Measurements from ENCODE around the gene USP7. TPM values are rescaled to one million over a fixed set of nuclear protein-coding genes. Genes with fewer than 3 reads are reported as not detected.
"Not testable (repeated sequence)": the region's sequence is repeated elsewhere in the genome, so short reads cannot be mapped to it uniquely, and the experiment has no call there.

The USP7 gene
- total RNA-seq, 1 donor from 2014 or later: 96.9 TPM

DNA sequence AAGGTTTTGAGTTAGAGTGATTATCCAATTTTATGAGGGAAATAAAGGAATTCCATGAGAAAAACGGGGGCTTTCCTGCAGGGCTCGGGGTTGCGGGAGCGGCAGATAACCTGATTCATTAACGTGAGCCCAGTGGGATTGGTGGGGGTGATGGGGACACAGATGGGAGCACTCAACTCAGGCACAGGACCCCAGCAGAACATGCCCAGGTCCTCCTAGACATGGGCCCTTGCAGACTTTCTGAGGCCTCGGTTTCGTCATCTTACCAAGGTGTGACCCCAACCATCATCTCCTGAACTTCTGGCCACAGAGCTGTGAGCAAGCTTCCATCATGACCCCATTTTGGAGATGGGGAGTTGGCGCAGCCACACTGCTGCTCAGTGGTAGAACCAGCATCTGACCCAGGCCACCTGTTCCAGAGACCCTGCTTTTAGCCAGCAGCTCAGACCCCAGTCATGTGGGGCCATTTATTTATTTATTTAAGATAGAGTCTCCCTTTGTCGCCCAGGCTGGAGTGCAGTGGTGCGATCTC lies 117.2 kb downstream of the USP7 start:
- no peak overlapping the region for H3K27ac ChIP-seq (ENCODE audit: low read depth, low read length)
- no peak for FAIRE-seq
- H3K9me3 Mint-ChIP-seq (ENCODE audit: unreplicated experiment): no peaks in the 10 kb centered on the region

DNA sequence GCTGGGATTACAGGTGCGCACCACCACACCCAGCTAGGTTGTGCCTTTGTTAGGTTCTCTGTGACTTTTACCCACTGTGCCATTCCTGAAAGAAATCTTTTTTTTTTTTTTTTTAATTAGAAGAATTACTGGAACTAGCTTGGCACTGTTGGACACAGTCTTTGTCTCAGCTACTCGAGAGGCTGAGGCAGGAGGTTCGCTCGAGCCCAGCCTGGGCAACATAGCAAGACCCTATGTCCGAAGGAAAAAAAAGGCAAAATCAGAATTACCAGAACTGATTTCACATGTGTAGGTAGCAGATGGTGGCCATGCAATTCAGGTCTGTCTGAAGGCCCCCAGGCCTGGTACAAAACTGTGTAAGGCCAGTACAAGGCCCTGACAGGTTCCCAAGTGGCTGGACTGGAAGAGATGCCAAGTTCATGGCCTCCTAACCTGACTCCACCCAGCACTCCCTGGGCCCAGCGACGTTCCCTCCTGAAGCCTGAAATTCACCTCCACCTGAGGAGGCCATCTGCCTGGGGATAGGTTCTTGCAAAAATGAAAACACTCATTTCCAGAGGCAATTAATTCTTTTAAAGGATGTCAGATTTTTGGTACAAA lies 117.9 kb downstream of the USP7 start:
- Histone ChIP-seq H3K27me3 (ENCODE audit: insufficient read depth, low read length) (no peaks in the 10 kb centered on the region), H3K4me1 (ENCODE audit: insufficient read depth, low read length) (peaks cover 28% of the 10 kb centered on the region), H3K9me3 (ENCODE audit: insufficient read depth, low read depth, low read length) (no peaks in the 10 kb centered on the region), H3K36me3 (ENCODE audit: insufficient read depth, low read length) (peaks cover 9% of the 10 kb centered on the region), H3K4me2 (ENCODE audit: low read length) (no peak overlapping the region), H3K27ac (ENCODE audit: low read depth, low read length) (no peak overlapping the region), H4K20me1 (ENCODE audit: insufficient read depth, low read length) (peaks cover 70% of the 10 kb centered on the region), H3K9ac (ENCODE audit: low read length) (no peak overlapping the region), H3K79me2 (ENCODE audit: insufficient read depth, low read length) (peaks cover 38% of the 10 kb centered on the region), H2AFZ (ENCODE audit: low read depth, low read length) (no peak overlapping the region), H3K4me3 (ENCODE audit: insufficient read depth, low read depth, low read length) (no peak overlapping the region)
- Mint-ChIP-seq H3K36me3 (ENCODE audit: low read depth, unreplicated experiment) (peaks cover 18% of the 10 kb centered on the region), H3K27ac (ENCODE audit: unreplicated experiment) (no peak overlapping the region), H3K4me1 (ENCODE audit: low read depth, unreplicated experiment) (peaks cover 21% of the 10 kb centered on the region), H3K4me3 (ENCODE audit: unreplicated experiment) (no peak overlapping the region), H3K27me3 (ENCODE audit: low read depth, unreplicated experiment) (no peaks in the 10 kb centered on the region), H3K9me3 (ENCODE audit: unreplicated experiment) (no peaks in the 10 kb centered on the region)
- no peak for FAIRE-seq
- TF ChIP-seq EZH2 (IDR thresholded peaks at IDR 0.05; ENCODE audit: insufficient read depth, low read length): no peak
- TF ChIP-seq, protein P1, sequence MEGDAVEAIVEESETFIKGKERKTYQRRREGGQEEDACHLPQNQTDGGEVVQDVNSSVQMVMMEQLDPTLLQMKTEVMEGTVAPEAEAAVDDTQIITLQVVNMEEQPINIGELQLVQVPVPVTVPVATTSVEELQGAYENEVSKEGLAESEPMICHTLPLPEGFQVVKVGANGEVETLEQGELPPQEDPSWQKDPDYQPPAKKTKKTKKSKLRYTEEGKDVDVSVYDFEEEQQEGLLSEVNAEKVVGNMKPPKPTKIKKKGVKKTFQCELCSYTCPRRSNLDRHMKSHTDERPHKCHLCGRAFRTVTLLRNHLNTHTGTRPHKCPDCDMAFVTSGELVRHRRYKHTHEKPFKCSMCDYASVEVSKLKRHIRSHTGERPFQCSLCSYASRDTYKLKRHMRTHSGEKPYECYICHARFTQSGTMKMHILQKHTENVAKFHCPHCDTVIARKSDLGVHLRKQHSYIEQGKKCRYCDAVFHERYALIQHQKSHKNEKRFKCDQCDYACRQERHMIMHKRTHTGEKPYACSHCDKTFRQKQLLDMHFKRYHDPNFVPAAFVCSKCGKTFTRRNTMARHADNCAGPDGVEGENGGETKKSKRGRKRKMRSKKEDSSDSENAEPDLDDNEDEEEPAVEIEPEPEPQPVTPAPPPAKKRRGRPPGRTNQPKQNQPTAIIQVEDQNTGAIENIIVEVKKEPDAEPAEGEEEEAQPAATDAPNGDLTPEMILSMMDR (IDR thresholded peaks at IDR 0.05; ENCODE audit: insufficient read depth, low read depth, low read length): no peak
- DNase-seq (ENCODE audit: low read depth): no peak

More for the DNA sequence above, 117.2 kb downstream of the USP7 start:
- H3K4me1 Mint-ChIP-seq (ENCODE audit: low read depth, unreplicated experiment): peaks cover 24% of the 10 kb centered on the region
- no peak for DNase-seq (ENCODE audit: low read depth)
- H3K36me3 ChIP-seq (ENCODE audit: insufficient read depth, low read length): peaks cover 12% of the 10 kb centered on the region
- H3K4me3 Mint-ChIP-seq (ENCODE audit: unreplicated experiment): no peak overlapping the region
- H2AFZ ChIP-seq (ENCODE audit: low read depth, low read length): no peak overlapping the region
- peaks cover 36% of the 10 kb centered on the region for H3K79me2 ChIP-seq (ENCODE audit: insufficient read depth, low read length)
- TF ChIP-seq, protein P1 (IDR thresholded peaks at IDR 0.05; ENCODE audit: insufficient read depth, low read depth, low read length): no peak
- TF ChIP-seq EZH2 (IDR thresholded peaks at IDR 0.05; ENCODE audit: insufficient read depth, low read length): no peak
- H3K4me2 ChIP-seq (ENCODE audit: low read length): no peak overlapping the region
- H3K4me3 ChIP-seq (ENCODE audit: insufficient read depth, low read depth, low read length): no peak overlapping the region
- peaks cover 28% of the 10 kb centered on the region for H3K4me1 ChIP-seq (ENCODE audit: insufficient read depth, low read length)
- no peak overlapping the region for H3K27ac Mint-ChIP-seq (ENCODE audit: unreplicated experiment)
- H3K27me3 ChIP-seq (ENCODE audit: insufficient read depth, low read length): no peaks in the 10 kb centered on the region
- peaks cover 21% of the 10 kb centered on the region for H3K36me3 Mint-ChIP-seq (ENCODE audit: low read depth, unreplicated experiment)
- peaks cover 75% of the 10 kb centered on the region for H4K20me1 ChIP-seq (ENCODE audit: insufficient read depth, low read length)
- no peaks in the 10 kb centered on the region for H3K9me3 ChIP-seq (ENCODE audit: insufficient read depth, low read depth, low read length)
- H3K9ac ChIP-seq (ENCODE audit: low read length): no peak overlapping the region
- H3K27me3 Mint-ChIP-seq (ENCODE audit: low read depth, unreplicated experiment): no peaks in the 10 kb centered on the region

DNA sequence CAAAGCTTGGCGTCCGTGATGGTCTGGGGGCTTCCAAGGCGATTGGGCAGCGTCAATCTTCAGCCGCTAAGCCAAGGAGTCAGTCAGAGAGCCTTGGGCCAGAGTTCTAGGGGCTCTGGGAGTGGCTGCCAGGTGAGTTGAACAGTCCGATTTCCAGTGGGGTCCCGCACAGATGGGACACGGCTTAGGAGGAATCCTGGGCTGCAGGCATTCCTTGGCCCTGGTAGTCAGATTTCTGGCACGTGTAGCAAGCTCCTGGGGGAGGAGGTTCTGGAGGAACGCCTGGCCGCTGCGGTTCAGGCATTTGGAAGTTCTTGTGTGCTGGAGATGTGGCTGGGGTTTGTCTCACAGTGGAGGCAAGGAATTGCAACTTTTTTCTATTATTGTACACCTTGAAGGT lies 120.4 kb downstream of the USP7 start:
- Histone ChIP-seq H3K79me2 (ENCODE audit: insufficient read depth, low read length) (peaks cover 49% of the 10 kb centered on the region), H4K20me1 (ENCODE audit: insufficient read depth, low read length) (peaks cover 65% of the 10 kb centered on the region)
- not testable (repeated sequence) for H3K36me3 ChIP-seq (ENCODE audit: insufficient read depth, low read length); FAIRE-seq; DNase-seq (ENCODE audit: low read depth); H2AFZ ChIP-seq (ENCODE audit: low read depth, low read length); H3K27me3 Mint-ChIP-seq (ENCODE audit: low read depth, unreplicated experiment); H3K9ac ChIP-seq (ENCODE audit: low read length); H3K9me3 ChIP-seq (ENCODE audit: insufficient read depth, low read depth, low read length); H3K4me3 ChIP-seq (ENCODE audit: insufficient read depth, low read depth, low read length); H3K4me1 Mint-ChIP-seq (ENCODE audit: low read depth, unreplicated experiment); H3K27ac Mint-ChIP-seq (ENCODE audit: unreplicated experiment); H3K27ac ChIP-seq (ENCODE audit: low read depth, low read length); H3K4me2 ChIP-seq (ENCODE audit: low read length); H3K27me3 ChIP-seq (ENCODE audit: insufficient read depth, low read length); H3K9me3 Mint-ChIP-seq (ENCODE audit: unreplicated experiment); H3K4me1 ChIP-seq (ENCODE audit: insufficient read depth, low read length); H3K4me3 Mint-ChIP-seq (ENCODE audit: unreplicated experiment)
- H3K36me3 Mint-ChIP-seq (ENCODE audit: low read depth, unreplicated experiment): peaks cover 11% of the 10 kb centered on the region

Other genes starting within 250 kb of the USP7 start
- gene TMEM186, start 166.3 kb downstream of the USP7 start, total RNA-seq: 7.9 and 9.6 TPM in 2 replicates
- 57.8 TPM in 2 replicates for gene PMM2, start 166.1 kb downstream of the USP7 start, total RNA-seq
- gene CARHSP1, start 94.9 kb downstream of the USP7 start, total RNA-seq: 51.0 and 61.5 TPM in 2 replicates
- gene LITAFD, start 81.6 kb downstream of the USP7 start, total RNA-seq: not detected in 2 replicates
- gene HAPSTR1, start 127.7 kb upstream of the USP7 start, total RNA-seq: 97.7 and 99.5 TPM in 2 replicates

All from astrocyte (in vitro differentiated cells and primary cell).